ENCODE measurements around the gene CPN2. TPM values are rescaled to one million over a fixed set of nuclear protein-coding genes. Genes with fewer than 3 reads are reported as not detected.
A peak's percentile ranks its signal among the peaks of the same experiment; 100 is the strongest.

The CPN2 gene
- total and polyA plus RNA-seq, 2 donors (not counting 1 experiment from before 2014, with no cell fraction given) = not detected

DNA sequence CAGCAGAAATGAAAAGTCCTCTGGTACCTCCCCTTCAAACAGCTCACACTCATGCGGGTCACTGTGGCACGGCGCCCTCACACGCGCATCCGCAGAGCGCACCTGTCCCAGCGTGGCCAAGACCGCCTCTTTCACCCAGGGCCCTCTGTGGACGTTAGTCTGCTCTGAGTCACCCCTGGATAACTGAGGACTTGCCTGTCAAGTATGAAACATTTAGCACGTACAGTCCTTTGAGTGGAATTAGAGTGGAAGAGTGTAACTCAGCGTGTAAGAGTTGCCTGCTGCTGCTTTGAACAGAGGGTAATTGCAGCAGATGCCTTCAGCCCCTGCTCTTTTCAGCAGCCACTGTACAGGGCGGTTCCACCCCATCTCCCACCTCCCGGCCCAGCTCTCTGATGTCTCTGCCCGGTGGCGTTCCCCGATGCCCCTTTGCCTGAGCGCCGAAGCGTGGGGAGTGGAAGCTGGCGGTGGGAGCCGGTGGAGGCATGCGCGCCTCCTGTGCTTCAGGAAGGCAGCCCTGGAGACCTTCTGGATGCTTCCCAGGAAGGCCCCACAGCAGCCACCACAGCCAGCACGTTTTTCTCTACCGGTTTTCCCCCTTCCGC lies 23.0 kb downstream of the CPN2 start:
- peak overlapping the region; percentile 50 for H3K27ac Mint-ChIP-seq

More for the DNA sequence above, 23.0 kb downstream of the CPN2 start:
- Mint-ChIP-seq H3K4me1 (peaks cover under 1% of the 10 kb centered on the region), H3K9me3 (ENCODE audit: insufficient read depth) (no peaks in the 10 kb centered on the region), H3K4me3 (no peak overlapping the region), H3K27me3 (peaks cover 31% of the 10 kb centered on the region)
- H4K20me1 ChIP-seq (ENCODE audit: control insufficient read depth, insufficient read depth, low read length, poor library complexity, severe bottlenecking) = no peaks in the 10 kb centered on the region
- TF ChIP-seq CTCF (IDR thresholded peaks at IDR 0.05) = no peak
- no peak for TF ChIP-seq EZH2 (IDR thresholded peaks at IDR 0.05; ENCODE audit: borderline replicate concordance, insufficient read depth, low read depth, low read length, poor library complexity, severe bottlenecking)
- no peak overlapping the region for H3K9ac ChIP-seq (ENCODE audit: low read length)
- H3K27ac ChIP-seq (ENCODE audit: low read length in 2 of 2) = no peak overlapping the region
- H3K4me3 ChIP-seq (ENCODE audit: control extremely low read depth in 1 of 5, extremely low read depth in 1 of 5, insufficient read depth in 1 of 5, low read depth in 2 of 5, low read length in 4 of 5) = no peak overlapping the region
- no peak overlapping the region for H2AFZ ChIP-seq (ENCODE audit: insufficient read depth, low read depth, low read length, poor library complexity, severe bottlenecking)
- H3K79me2 ChIP-seq (ENCODE audit: control insufficient read depth, insufficient read depth, low read length) = no peaks in the 10 kb centered on the region
- WGBS (ENCODE audit: insufficient coverage) = 89% methylated on average over 25 of the region's 27 CpGs
- ATAC-seq (ENCODE audit: low read depth) (peak; percentile 20), DNase-seq (peak; percentile 36)
- POLR2A ChIA-PET = interaction anchor here (0.9 kb wide), 1 partner anchor 255 kb away, joined by 3 read pairs; no protein-coding TSS in a partner anchor
- H3K36me3 ChIP-seq (replicated peaks in 1 of 2; ENCODE audit: control extremely low read depth in 1 of 2, control insufficient read depth in 1 of 2, extremely low read depth in 1 of 2, insufficient read depth in 2 of 2, low read length in 1 of 2) = no peaks in the 10 kb centered on the region
- peaks cover 0 to 22% (median 0%) of the 10 kb centered on the region in 3 donors for H3K9me3 ChIP-seq (ENCODE audit: control extremely low read depth in 1 of 3, control insufficient read depth in 2 of 3, insufficient read depth in 1 of 3, low read length in 2 of 3)
- peaks cover 0 to 28% (median 4%) of the 10 kb centered on the region in 4 experiments for H3K27me3 ChIP-seq (replicated peaks in 1 of 4; ENCODE audit: control extremely low read depth in 1 of 4, control insufficient read depth in 3 of 4, insufficient read depth in 4 of 4, low read length in 3 of 4)
- intact Hi-C loops (cut with micrococcal nuclease) = no loop called here
- H3K4me1 ChIP-seq (ENCODE audit: control insufficient read depth in 2 of 2, insufficient read depth in 2 of 2, low read length in 2 of 2) = peaks cover 12% of the 10 kb centered on the region in 2 donors
- no peak overlapping the region for H3K4me2 ChIP-seq (replicated peaks; ENCODE audit: low read depth, low read length, poor library complexity, severe bottlenecking)
- CTCF ChIA-PET = interaction anchor here (0.8 to 1.7 kb wide), 4 partner anchors 12 to 662 kb away, joined by 3 to 7 read pairs (median 6); no protein-coding TSS in a partner anchor
